ENCODE results near the gene GLS.

DNA sequence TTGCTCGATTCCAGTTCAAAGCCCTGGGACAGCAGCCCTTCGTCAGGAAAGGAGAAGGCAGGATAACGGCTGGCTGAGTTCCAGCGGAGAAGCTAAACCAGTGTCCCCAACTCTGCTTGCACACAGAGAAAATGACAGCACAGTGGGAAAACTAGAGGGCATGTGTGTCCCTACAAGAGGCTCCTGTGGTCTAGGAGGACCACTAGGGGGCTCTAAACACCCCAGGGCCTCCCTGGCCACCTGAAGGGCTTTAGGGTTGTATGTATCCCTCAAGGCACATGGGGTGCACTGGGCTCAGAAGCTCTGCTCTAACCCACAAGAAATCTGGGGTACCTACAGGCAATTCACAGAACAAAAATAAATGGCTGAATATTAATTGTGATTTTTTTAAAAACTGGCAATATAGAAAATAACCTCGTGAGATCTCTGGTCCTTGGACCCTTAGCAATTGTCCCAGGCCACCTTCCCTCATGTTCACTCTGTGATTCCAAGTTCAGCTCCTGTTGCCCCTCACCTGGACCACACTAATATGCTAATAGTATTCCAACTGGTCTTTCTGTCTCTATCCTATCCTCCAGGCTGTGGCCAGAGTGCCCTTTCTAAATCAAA lies 115.8 kb downstream of the GLS start:
- TF ChIP-seq, protein P1, sequence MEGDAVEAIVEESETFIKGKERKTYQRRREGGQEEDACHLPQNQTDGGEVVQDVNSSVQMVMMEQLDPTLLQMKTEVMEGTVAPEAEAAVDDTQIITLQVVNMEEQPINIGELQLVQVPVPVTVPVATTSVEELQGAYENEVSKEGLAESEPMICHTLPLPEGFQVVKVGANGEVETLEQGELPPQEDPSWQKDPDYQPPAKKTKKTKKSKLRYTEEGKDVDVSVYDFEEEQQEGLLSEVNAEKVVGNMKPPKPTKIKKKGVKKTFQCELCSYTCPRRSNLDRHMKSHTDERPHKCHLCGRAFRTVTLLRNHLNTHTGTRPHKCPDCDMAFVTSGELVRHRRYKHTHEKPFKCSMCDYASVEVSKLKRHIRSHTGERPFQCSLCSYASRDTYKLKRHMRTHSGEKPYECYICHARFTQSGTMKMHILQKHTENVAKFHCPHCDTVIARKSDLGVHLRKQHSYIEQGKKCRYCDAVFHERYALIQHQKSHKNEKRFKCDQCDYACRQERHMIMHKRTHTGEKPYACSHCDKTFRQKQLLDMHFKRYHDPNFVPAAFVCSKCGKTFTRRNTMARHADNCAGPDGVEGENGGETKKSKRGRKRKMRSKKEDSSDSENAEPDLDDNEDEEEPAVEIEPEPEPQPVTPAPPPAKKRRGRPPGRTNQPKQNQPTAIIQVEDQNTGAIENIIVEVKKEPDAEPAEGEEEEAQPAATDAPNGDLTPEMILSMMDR (IDR thresholded peaks at IDR 0.05): peak; percentile 14 to 46 (median 26)
- no peak for TF ChIP-seq POLR2A (IDR thresholded peaks at IDR 0.05)
- no peak for TF ChIP-seq POLR2AphosphoS5 (IDR thresholded peaks at IDR 0.05)
- TF ChIP-seq EP300 (IDR thresholded peaks at IDR 0.05): no peak
